ENCODE measurements around the gene HOXA2.

DNA sequence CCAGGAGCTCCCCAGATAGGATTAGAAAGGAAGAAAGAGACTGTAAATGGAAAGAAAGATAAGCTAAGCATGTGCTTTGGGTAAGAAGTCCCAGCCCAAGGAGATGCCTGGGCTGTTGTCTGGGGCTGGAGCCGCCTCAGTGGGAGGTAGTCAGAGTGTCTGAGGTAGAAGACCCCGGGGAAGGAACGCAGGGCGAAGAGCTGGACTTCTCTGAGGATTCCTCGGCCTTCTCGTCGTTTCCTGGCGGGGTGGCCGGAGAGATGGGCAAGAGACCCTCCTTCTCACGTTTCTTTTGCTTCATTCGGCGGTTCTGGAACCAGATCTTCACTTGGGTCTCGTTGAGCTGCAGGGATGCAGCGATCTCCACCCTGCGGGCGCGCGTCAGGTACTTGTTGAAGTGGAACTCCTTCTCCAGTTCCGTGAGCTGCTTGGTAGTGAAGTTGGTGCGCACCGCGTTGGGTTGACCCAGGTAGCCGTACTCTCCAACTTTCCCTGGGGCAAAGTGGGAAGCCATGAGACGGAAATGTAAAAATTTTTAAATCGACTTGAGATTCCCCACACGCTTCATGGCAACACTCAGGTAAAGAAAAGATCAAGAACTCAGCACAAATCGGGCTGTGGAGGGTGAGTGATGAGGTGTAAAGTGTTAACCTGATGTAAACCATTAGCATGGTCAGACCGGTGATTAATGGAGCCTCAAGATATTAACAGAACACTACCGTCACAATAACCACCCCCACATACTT lies 8.0 kb downstream of the HOXA2 start:
- no peak for TF ChIP-seq POLR2A (IDR thresholded peaks at IDR 0.05)
- TF ChIP-seq, protein P1, sequence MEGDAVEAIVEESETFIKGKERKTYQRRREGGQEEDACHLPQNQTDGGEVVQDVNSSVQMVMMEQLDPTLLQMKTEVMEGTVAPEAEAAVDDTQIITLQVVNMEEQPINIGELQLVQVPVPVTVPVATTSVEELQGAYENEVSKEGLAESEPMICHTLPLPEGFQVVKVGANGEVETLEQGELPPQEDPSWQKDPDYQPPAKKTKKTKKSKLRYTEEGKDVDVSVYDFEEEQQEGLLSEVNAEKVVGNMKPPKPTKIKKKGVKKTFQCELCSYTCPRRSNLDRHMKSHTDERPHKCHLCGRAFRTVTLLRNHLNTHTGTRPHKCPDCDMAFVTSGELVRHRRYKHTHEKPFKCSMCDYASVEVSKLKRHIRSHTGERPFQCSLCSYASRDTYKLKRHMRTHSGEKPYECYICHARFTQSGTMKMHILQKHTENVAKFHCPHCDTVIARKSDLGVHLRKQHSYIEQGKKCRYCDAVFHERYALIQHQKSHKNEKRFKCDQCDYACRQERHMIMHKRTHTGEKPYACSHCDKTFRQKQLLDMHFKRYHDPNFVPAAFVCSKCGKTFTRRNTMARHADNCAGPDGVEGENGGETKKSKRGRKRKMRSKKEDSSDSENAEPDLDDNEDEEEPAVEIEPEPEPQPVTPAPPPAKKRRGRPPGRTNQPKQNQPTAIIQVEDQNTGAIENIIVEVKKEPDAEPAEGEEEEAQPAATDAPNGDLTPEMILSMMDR (IDR thresholded peaks at IDR 0.05), result no peak

Measured in adrenal gland (tissue), 5 donors.